ENCODE data around the gene PTK6.

PTK6 gene

GRCh38 chr20:63539441-63540370, 2.5 kb upstream of the PTK6 start:
- no peak for TF ChIP-seq CTCF (conservative IDR thresholded peaks at IDR 0.05; ENCODE audit: low read depth, low read length)

GRCh38 chr20:63539092-63539430, 1.9 kb upstream of the PTK6 start:
- no peak for DNase-seq (ENCODE audit: low read depth)
- H3K4me3 ChIP-seq (ENCODE audit: low read length): no peak overlapping the region
- TF ChIP-seq CTCF (conservative IDR thresholded peaks at IDR 0.05; ENCODE audit: low read depth, low read length): no peak

More at GRCh38 chr20:63539441-63540370, 2.5 kb upstream of the PTK6 start:
- no peak for DNase-seq (ENCODE audit: low read depth)
- H3K4me3 ChIP-seq (ENCODE audit: low read length): no peak overlapping the region

DNA sequence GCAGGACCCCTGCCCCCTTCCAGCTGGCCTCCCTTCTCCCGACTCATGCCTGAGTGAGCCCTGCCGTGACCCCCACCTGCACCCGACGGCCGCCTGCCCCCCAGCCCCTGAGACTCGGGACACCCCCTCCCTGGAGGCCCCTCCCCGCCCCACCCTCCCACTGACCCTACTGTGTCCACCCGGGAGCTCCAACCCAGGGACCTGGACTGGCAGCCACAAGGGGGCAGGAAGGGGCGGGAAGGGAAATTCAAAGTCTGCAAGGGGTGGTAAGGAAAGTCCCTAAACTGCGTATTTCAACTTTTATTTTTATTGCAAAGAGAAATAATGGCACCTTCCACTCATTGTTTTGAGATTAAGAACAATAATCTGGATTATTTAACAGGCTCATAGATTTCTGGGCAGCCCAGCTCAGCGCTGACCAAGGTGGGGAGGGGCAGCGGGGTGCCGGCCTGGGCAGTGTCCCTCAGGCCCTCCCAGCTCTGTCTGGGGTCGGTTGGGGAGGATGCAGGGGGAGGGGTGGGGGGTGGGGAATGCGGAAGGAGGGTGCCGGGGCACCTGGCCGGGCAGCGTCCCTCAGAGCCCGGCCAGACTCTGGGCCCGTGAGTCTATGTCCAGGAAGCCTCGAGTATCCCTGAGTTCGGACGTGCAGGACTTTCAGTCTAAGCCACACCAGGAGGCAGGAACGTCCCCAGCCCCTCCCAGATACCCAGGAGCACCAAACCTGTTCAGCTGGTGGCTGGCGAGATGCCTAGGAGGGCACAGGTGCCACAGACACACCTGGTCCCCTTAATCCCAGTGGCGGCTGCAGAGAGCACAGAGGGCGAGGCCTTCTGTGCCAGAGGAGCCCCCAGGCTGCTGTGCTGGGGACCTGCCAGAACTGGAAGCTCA, 1.3 kb upstream of the PTK6 start:
- no peak for DNase-seq (ENCODE audit: low read depth)
- H3K4me3 ChIP-seq (ENCODE audit: low read length): peak overlapping the region; percentile 36
- TF ChIP-seq CTCF (conservative IDR thresholded peaks at IDR 0.05; ENCODE audit: low read depth, low read length): peak; percentile 35

DNA sequence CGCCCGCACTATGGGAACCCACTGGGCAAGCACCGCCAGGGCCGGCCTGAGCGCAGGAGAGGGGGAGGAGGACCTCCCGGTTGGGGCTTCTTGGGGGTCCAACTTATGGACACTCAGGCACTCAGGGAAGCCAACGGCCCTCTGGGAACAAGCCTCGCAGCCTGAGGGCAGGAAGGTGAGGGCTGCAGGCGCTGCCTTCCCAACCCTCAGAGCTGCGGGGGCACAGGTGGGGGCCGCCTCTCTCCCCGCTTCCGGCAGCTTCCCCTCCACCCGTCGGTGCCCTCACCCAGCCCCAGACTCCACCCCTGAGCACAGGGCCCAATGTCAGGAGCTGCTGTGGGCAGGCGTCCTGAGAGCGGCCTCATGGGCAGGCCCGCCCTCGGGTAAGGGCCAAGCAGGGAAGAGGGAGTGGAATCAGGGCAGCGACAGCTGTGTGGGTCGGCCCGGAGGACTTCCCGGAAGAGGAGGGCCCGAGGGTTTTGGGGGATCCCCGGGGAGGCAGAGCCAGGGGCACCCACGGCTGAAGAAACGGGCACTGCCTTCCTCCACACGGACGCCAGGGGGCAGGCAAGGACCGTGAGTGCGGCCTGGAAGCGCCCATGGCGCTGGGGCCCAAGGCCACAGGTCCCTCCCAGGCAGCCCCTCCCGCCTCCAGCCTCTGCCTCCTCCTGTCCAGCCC, 488 bp upstream of the PTK6 start:
- DNase-seq (ENCODE audit: low read depth): peak; percentile 30
- TF ChIP-seq CTCF (conservative IDR thresholded peaks at IDR 0.05; ENCODE audit: low read depth, low read length): peak; percentile 93
- peak overlapping the region; percentile 36 for H3K4me3 ChIP-seq (ENCODE audit: low read length)

DNA sequence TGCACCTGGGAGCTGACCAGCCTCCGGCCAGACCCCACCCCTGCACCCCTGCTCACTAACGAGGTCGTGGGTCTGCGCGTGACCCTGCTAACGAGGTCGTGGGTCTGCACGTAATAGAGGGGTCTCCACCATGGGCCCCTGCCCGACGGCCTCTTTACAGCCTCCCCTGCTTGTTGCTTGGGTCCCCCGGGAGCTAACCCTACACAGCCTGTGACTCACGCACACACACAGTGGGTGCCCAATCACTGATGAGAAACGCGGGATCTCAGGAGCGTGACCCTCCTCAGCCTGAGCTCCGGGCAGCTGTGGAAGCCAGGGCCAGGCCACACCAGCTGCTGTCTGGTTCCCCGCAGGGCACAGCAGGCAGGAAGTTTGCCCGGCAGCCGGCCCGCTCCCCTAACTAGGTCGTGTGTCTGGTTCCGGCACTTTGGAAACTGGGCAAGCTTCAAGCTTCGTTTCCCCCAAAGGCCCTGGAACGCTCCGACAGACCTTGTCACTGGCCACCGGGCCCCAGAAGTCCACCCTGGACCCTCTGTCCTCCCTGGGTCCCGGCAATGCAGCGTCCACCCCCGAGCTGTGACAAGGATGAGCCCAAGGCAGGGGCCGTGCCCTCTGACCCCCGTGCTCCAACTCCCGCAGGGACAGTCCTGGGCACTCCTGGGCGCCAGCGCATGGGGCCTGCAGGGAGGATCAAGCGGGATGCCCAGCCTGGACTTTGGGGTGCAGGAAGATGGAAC, 767 bp downstream of the PTK6 start:
- DNase-seq (ENCODE audit: low read depth): no peak
- no peak for TF ChIP-seq CTCF (conservative IDR thresholded peaks at IDR 0.05; ENCODE audit: low read depth, low read length)
- H3K4me3 ChIP-seq (ENCODE audit: low read length): no peak overlapping the region
